ENCODE measurements around the gene PTPRG.

The PTPRG gene

GRCh38 chr3:62248734-62249483 lies 687.5 kb downstream of the PTPRG start:
- no peak for DNase-seq

DNA sequence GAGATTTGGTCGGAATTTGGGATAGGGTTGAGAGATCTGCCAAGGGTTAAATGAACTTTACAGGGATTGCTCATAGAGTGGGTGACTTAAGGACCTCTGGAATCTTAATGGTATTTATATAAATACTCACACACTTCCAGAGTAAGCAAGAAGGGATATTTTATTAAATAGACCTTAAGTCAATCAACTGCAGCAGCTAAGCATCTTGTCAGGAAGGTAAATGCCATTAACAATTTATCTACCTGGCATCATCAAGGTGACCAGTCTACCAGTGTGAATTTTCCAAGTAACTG lies 688.1 kb downstream of the PTPRG start:
- DNase-seq, result no peak

DNA sequence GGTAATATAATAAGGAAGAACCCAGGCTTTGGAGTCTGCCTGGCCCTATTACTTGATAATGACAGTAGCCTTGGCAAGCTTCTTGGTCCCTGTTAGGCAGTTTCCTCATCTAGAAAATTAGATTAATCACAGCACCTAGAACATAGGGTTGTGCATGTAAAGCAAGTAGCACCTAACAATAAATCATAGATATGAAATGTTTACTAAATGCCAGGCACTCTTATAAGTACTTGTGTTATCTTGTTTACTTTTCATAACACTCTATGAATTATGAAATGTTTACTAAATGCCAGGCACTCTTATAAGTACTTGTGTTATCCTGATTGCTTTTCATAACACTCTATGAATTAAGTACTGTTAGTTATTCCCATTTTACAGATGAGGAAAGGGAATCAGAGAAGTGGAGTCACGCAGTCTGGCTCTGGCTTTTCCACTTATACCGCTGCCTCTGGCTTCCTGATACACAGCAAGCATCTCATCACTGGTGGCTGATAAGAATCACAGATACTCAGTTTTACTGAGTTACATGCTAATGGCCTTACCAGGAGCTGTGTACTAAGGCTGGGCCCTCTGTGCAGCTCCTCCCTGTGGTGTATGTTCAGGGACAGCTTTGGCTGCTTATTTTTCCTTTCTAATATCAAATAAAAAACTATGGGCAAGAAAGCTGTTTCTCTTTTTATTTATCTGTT lies 688.6 kb downstream of the PTPRG start:
- no peak for DNase-seq

- DNase-seq, result no peak
Measured at GRCh38 chr3:62252438-62253157, 691.2 kb downstream of the PTPRG start.

DNA sequence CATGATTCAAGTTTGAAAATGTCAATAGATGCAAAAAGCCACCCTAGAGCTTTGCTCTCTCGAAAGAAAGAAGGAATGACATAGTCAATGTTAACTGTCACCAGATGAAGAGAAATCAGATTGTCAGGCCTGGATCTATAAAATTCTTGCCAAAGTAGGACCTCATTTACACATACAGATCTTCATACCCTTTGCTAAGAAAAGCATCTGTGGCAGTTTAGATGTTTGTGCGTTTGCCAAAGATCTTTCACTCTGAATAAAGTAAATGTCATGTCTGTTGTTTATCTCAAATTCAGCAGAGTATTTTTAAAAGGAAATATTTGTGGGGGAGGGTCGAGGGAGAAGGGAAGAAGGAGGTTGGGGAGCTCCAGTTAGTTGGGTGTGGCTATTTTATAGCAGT lies 692.6 kb downstream of the PTPRG start:
- no peak for DNase-seq

- peak in 1 of 58 donors; percentile 2 for DNase-seq
Measured at GRCh38 chr3:62255758-62256157, 694.4 kb downstream of the PTPRG start.

- no peak for DNase-seq
Measured at GRCh38 chr3:62259924-62260323, 698.6 kb downstream of the PTPRG start.

DNA sequence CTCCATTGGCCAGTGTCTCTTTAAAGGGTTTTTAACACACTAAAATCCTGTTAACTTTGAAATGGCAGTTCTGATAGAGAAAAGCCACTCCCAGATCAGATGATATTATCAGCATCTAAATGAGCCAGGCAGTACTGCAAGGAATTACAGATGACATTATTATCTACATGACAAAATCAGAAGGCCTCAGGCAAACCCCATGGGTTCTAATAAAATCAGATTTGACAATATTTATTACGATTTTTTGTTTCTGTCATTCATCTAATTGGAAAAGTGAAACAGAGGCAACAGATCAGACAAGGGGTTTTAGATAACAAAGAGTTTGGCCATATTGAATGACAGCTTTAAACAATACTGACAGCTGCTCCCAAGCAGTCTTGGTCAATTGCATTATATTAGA lies 699.3 kb downstream of the PTPRG start:
- DNase-seq, result no peak

DNA sequence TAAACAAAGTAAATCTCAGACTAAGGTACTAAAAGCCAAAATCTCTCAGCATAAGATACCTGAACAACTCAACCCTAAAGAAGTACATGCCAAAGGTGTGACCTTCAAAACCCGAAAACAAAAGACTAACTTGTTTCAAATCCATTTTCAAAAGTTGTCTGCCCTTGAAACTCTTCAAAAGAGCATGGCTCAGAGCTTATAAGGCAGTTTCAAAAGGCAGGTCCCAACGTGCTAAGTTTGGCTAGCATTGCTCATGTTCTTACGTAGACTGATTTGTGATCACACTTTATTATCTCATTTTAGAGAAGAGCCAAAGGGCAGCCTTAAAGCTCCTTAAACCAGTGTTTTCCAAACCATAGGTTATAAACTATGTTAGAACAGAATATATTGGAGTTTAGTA lies 699.8 kb downstream of the PTPRG start:
- no peak for DNase-seq

- DNase-seq, result no peak
Measured at GRCh38 chr3:62261736-62262135, 700.4 kb downstream of the PTPRG start.

GRCh38 chr3:62265528-62265927 lies 704.2 kb downstream of the PTPRG start:
- DNase-seq, result no peak

GRCh38 chr3:62266668-62267283 lies 705.4 kb downstream of the PTPRG start:
- DNase-seq, result no peak

DNA sequence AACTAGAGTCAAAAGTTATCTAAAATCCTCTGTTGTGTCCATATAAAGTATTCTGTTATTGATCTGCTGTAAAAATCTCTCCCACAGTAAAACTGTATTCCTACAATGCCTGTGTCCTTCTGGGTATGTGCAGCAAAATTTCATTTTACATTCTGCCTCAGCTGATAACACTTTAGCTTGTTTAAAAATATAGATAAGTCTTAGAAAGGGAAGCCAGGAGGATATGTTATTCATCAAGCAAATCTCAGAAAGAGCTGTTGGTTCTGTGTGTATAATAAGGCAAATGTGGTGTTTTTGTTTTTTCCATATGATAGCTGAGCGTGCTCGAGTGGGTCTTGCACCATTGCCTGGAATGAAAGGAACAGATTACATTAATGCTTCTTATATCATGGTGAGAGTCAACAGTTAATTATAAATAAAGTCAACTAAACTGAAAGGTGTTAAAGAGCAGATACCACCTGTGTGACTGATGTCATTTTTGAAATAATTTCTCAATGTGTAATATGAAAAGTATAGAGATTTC lies 715.3 kb downstream of the PTPRG start:
- no peak for DNase-seq

DNA sequence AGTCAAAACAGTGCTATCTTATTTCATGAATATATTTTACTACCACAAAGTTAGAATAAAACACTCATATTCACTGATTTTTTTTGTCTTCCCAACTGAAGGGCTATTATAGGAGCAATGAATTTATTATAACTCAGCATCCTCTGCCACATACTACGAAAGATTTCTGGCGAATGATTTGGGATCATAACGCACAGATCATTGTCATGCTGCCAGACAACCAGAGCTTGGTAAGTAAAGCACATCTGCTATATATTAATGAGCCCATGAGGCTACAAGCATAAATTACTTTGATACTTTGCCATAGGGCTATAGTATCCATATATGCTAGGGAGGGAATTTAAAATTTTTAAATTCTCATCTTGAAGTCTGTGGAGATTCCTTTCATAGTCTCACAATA lies 716.1 kb downstream of the PTPRG start:
- DNase-seq, result no peak

DNA sequence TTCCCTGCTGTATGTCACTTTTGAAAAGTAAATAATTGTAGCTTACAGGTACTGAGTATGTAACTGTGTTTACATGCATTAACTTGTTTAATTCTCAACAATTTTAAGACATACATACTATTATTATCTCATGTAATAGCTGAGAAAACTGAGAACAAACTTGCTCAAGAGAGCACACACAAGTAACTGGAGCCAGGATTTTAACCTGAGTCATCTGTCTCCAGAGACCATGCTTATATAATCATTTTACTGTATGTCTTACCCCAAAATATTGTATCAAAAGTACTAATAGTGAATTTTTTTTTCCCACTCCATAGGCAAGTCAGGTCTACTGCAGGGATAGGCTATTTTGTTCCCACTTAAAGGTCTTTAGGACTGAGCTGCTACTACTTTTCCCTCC lies 716.6 kb downstream of the PTPRG start:
- DNase-seq, result no peak

DNA sequence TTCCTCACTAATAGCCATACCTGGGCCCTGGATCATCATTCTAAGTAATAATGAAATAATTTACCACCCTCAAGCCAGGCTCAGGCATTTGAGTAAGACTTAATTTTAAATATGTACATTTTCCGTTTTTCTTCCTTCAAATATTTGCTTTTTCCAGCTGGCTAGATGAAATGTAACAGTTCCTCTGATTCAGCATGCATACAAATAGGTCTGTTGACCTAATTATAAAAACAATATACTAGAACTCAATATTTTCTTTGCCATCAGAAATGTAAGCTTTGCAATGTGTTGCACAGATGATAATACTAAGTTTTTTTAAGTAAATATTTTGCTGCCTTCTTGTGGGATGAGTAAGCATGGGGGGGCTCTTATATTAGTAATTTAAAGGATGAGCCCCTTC lies 720.4 kb downstream of the PTPRG start:
- no peak for DNase-seq

DNA sequence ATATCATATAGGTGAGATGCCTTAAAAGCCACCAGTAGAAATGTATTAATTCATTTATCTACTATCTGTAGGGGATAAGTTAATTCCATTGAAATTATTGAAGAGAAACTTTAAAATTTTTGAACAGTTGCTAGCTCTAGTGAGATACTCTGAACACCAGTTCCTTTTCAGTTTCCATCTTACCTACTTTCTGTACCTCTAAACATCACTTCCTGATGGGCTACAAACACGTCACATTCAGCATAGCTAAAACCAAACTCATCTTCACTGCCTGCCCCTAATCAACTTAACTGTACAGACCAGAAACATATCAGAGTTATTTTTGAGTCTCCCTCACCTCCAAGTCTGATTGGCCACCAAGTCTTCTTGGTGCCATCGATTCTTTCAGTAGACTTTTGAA lies 723.1 kb downstream of the PTPRG start:
- no peak for DNase-seq

GRCh38 chr3:62287392-62287927 lies 726.1 kb downstream of the PTPRG start:
- DNase-seq, result no peak

- no peak for DNase-seq
Measured at GRCh38 chr3:62289922-62290321, 728.6 kb downstream of the PTPRG start.

- no peak for DNase-seq
Measured at GRCh38 chr3:62293051-62293780, 731.8 kb downstream of the PTPRG start.

DNA sequence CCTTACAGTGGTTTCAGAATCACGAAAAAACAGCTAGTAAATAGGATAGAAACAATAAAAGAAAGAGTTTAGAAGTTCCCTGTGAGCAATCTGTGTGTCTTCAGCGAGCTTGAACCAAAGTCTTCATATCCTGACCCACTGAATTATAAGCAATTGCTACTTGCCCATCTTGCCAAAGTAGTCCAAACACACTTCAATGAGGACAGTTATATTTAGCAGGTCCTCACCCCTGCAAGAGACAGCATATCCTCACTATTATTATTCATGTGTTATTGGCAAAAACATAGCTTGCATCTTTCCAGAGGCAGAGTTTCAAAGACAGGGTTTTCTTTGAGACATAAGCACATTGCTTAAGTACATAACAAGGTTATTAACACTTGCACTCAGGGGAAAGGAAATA lies 734.2 kb downstream of the PTPRG start:
- DNase-seq, result no peak

Data from anterior cingulate cortex (tissue), 58 donors.